Liver (tissue), 3 donors: ENCODE measurements around the gene SPPL2C.

Experiments used
- EGR1 ChIP-seq, 2 donors: IDR thresholded peaks; 2 replicates each; pipeline ENCODE4 v1.6.1; 2016 to 2018; ENCODE audit warnings: antibody characterized with exemption in 2 of 2, low read depth in 2 of 2
- FOXA1 ChIP-seq: IDR thresholded peaks from 2 replicates; pipeline ENCODE4 v1.6.1; 2016; ENCODE audit warnings: antibody characterized with exemption
- RXRA ChIP-seq, 2 donors: IDR thresholded peaks; 2 replicates each; pipeline ENCODE4 v1.6.1; 2017 to 2018; ENCODE audit warnings: antibody characterized with exemption in 2 of 2, mild to moderate bottlenecking in 1 of 2
- ZBTB33 ChIP-seq: IDR thresholded peaks from 2 replicates; pipeline ENCODE4 v1.6.1; 2016; ENCODE audit warnings: antibody characterized with exemption
- TF ChIP-seq, protein P1 (sequence below): fragments of 150-350 bp; IDR thresholded peaks from 2 replicates; pipeline ENCODE4 v1.5.1; 2017; ENCODE audit warnings: improper control_type of control experiment, low read depth, low read length; ENCODE audit not compliant: missing input control
- TF ChIP-seq, protein P2 (sequence below): IDR thresholded peaks from 2 replicates; pipeline ENCODE4 v1.6.1; 2016; ENCODE audit warnings: antibody characterized with exemption
- donor health status: healthy.
- donor health status: healthy.

DNA sequence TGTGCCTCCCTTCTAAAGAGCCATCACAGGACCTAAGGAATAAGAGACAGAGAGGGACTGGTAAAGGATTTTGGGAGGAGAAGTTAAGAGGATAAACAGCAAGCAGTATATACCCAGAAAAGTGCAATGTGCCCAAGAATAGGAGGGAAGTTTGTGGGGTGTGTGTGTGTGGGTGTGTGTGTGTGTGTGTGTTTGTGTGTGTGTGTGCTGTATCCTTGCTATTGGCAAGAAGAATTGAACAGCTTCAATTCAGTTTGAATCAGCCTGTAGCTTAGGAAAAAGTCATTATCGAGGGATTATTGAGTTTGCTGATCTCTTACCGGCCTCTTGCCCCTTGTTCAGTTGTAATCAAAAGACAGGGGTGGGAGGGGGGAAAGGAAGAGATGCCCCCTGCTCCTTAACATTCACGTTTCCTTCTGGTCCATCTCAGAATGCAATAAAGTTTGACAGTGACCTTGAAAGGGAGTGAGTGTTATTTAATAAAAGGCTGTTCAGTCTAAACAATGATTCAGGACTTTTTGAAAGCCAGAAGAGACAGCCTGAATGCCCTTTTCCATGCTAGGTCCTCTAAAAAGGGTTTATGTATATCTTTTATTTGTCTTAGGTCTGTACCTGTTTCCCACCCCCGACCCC, 25.8 kb downstream of the SPPL2C start:
- TF ChIP-seq, protein P1, sequence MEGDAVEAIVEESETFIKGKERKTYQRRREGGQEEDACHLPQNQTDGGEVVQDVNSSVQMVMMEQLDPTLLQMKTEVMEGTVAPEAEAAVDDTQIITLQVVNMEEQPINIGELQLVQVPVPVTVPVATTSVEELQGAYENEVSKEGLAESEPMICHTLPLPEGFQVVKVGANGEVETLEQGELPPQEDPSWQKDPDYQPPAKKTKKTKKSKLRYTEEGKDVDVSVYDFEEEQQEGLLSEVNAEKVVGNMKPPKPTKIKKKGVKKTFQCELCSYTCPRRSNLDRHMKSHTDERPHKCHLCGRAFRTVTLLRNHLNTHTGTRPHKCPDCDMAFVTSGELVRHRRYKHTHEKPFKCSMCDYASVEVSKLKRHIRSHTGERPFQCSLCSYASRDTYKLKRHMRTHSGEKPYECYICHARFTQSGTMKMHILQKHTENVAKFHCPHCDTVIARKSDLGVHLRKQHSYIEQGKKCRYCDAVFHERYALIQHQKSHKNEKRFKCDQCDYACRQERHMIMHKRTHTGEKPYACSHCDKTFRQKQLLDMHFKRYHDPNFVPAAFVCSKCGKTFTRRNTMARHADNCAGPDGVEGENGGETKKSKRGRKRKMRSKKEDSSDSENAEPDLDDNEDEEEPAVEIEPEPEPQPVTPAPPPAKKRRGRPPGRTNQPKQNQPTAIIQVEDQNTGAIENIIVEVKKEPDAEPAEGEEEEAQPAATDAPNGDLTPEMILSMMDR, result no peak
- no peak for TF ChIP-seq FOXA1
- no peak for TF ChIP-seq EGR1 (IDR thresholded peaks at IDR 0.05; ENCODE audit: low read depth in 2 of 2)
- no peak for TF ChIP-seq ZBTB33
- TF ChIP-seq RXRA (IDR thresholded peaks at IDR 0.05), result no peak
- TF ChIP-seq, protein P2, sequence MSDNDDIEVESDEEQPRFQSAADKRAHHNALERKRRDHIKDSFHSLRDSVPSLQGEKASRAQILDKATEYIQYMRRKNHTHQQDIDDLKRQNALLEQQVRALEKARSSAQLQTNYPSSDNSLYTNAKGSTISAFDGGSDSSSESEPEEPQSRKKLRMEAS, result no peak
